Neural crest cell (in vitro differentiated cells): Measurements from ENCODE around the gene OSBPL8. TPM values are rescaled to one million over a fixed set of nuclear protein-coding genes. Genes with fewer than 3 reads are reported as not detected.
"Not testable (repeated sequence)": the region's sequence is repeated elsewhere in the genome, so short reads cannot be mapped to it uniquely, and the experiment has no call there.

Source experiments
- DNase-seq: peaks from one replicate; pipeline ENCODE4 v3.0.0; 2021; ENCODE audit warnings: low read depth, mixed read lengths, low spot score
- H3K27ac Mint-ChIP-seq: one replicate; pipeline ENCODE4 v1.8.0; 2021; ENCODE audit warnings: mild to moderate bottlenecking, mixed read lengths; ENCODE audit not compliant: unreplicated experiment
- H3K27me3 Mint-ChIP-seq: 2 replicates; pipeline ENCODE4 v1.8.0; 2021; ENCODE audit warnings: low read depth, mild to moderate bottlenecking, mixed read lengths
- H3K36me3 Mint-ChIP-seq: 2 replicates; pipeline ENCODE4 v1.8.0; 2021; ENCODE audit warnings: low read depth, mild to moderate bottlenecking, mixed read lengths
- H3K4me1 Mint-ChIP-seq: 2 replicates; pipeline ENCODE4 v1.8.0; 2021; ENCODE audit warnings: mixed read lengths
- H3K4me3 Mint-ChIP-seq: one replicate; pipeline ENCODE4 v1.8.0; 2021; ENCODE audit warnings: mild to moderate bottlenecking, mixed read lengths
- H3K9me3 Mint-ChIP-seq: 2 replicates; pipeline ENCODE4 v1.8.0; 2021; ENCODE audit warnings: mixed read lengths
- total RNA-seq: library from RNA; stranded (reverse); gene quantifications from 2 replicates; pipeline ENCODE4 v1.2.1, GENCODE V29; 2021
- TF ChIP-seq, protein P1 (sequence below): fragments of 200-600 bp; sonication (generic); conservative IDR thresholded peaks from 2 replicates; pipeline ENCODE4 v1.5.0; 2021; ENCODE audit warnings: antibody characterized with exemption, mild to moderate bottlenecking

OSBPL8 gene
- total RNA-seq, 1 donor from 2014 or later = 75.8 TPM

DNA sequence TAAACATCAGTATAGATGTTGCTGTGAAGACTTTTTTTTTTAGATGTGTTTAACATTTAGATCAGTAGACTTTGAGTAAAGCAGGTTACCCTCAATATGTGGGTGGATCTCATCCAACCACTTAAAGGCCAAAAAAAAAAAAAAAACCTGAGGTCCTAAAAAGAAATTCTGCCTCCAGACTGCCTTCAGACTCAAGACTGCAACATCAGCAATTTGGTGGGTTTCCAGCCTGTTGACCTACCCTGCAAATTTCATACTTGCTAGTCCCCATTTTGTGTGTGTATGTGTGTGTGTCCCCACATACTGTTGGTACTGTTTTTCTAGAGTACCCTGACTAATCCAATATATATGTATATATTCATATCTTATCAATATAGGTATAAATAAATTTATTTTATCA, 55.6 kb downstream of the OSBPL8 start:
- Mint-ChIP-seq H3K4me1 (no peaks in the 10 kb centered on the region), H3K27ac (no peak overlapping the region), H3K36me3 (peaks cover 12% of the 10 kb centered on the region)

DNA sequence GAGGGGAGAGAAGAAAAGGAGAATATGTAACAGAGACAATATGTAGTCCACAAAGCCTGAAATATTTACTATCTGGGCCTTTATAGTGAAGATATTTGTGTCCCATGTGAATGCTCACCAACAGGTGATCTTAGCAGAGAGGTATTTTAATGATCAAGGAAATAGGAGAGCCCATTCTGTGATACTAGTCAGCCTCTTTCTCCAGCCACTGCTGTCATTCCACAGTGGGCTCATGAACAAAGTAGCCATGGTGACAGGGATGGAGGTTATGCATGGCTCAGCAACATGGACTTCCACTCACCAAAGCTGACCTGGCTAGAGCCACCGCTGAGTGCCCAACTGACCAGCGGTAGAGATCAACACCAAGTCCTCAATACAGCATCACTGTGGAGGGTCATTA, 58.2 kb downstream of the OSBPL8 start:
- TF ChIP-seq, protein P1, sequence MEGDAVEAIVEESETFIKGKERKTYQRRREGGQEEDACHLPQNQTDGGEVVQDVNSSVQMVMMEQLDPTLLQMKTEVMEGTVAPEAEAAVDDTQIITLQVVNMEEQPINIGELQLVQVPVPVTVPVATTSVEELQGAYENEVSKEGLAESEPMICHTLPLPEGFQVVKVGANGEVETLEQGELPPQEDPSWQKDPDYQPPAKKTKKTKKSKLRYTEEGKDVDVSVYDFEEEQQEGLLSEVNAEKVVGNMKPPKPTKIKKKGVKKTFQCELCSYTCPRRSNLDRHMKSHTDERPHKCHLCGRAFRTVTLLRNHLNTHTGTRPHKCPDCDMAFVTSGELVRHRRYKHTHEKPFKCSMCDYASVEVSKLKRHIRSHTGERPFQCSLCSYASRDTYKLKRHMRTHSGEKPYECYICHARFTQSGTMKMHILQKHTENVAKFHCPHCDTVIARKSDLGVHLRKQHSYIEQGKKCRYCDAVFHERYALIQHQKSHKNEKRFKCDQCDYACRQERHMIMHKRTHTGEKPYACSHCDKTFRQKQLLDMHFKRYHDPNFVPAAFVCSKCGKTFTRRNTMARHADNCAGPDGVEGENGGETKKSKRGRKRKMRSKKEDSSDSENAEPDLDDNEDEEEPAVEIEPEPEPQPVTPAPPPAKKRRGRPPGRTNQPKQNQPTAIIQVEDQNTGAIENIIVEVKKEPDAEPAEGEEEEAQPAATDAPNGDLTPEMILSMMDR = no peak
- H3K27ac Mint-ChIP-seq = no peak overlapping the region
- DNase-seq = no peak
- H3K9me3 Mint-ChIP-seq = no peaks in the 10 kb centered on the region
- no peaks in the 10 kb centered on the region for H3K27me3 Mint-ChIP-seq
- H3K4me1 Mint-ChIP-seq = no peaks in the 10 kb centered on the region
- H3K36me3 Mint-ChIP-seq = peaks cover 15% of the 10 kb centered on the region
- no peak overlapping the region for H3K4me3 Mint-ChIP-seq

More for the DNA sequence above, 55.6 kb downstream of the OSBPL8 start:
- H3K27me3 Mint-ChIP-seq = no peaks in the 10 kb centered on the region
- DNase-seq = no peak
- TF ChIP-seq, protein P1 = no peak
- no peak overlapping the region for H3K4me3 Mint-ChIP-seq
- no peaks in the 10 kb centered on the region for H3K9me3 Mint-ChIP-seq

DNA sequence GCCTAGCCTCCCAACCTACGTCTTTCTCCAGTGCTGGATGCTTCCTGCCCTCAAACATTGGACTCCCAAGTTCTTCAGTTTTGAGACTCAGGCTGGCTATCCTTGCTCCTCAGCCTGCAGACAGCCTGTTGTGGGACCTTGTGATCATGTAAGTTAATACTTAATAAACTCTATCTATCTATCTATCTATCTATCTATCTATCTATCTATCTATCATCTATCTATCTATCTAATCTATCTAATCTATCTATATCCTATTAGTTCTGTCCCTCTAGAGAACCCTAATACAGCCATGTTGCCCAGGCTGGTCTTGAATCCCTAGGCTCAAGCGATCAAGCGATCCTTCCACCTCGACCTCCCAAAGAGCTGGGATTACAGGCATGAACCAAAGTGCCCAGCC, 60.4 kb downstream of the OSBPL8 start:
- H3K4me1 Mint-ChIP-seq, DNase-seq, H3K27me3 Mint-ChIP-seq, H3K4me3 Mint-ChIP-seq, H3K9me3 Mint-ChIP-seq, H3K27ac Mint-ChIP-seq: not testable (repeated sequence)
- peaks cover 19% of the 10 kb centered on the region for H3K36me3 Mint-ChIP-seq

DNA sequence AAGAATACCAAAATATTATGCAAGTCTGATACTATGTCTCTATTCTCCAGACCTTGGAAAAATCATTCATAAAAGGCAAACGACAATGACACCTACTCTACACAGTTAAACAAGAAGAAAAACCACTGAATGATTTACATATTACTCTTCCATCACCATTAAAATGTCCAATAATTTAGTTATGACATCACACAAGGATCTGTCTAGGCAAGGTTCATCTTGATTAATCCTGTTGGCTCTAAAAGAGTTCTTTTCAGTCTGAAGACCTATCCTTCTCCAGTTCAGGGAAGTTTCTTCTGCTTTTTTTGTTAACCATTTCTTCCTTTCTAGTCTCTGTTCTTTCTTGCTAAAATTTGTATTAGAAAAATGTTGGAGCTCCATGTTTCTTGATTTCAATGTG, 64.0 kb downstream of the OSBPL8 start:
- DNase-seq = no peak
- Mint-ChIP-seq H3K9me3 (peaks cover 10% of the 10 kb centered on the region), H3K36me3 (peaks cover 21% of the 10 kb centered on the region), H3K4me3 (no peak overlapping the region), H3K27ac (no peak overlapping the region), H3K27me3 (no peaks in the 10 kb centered on the region), H3K4me1 (no peaks in the 10 kb centered on the region)
- TF ChIP-seq, protein P1 = no peak

DNA sequence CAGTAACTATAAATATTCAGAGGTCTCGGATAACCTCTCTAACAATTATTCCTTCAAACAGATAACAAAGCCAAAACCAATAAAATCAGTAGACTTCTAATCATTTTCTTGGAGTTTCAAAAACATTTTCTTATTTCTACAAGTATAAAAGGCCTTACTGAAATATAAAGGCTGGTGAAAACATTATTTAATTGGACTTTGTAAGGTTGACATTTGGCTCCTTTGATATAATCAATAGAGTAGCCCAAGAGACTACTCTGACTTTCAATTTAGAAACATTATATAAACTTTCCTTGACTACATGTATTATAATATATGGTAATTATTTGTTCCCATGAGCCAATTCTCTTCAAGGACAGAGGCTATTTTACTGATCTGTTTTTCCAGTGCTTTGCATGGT, 68.3 kb downstream of the OSBPL8 start:
- H3K4me1 Mint-ChIP-seq = no peaks in the 10 kb centered on the region
- TF ChIP-seq, protein P1 = no peak
- no peak overlapping the region for H3K27ac Mint-ChIP-seq
- DNase-seq = no peak
- H3K9me3 Mint-ChIP-seq = peaks cover 10% of the 10 kb centered on the region
- H3K27me3 Mint-ChIP-seq = no peaks in the 10 kb centered on the region
- H3K36me3 Mint-ChIP-seq = peaks cover 29% of the 10 kb centered on the region
- no peak overlapping the region for H3K4me3 Mint-ChIP-seq

DNA sequence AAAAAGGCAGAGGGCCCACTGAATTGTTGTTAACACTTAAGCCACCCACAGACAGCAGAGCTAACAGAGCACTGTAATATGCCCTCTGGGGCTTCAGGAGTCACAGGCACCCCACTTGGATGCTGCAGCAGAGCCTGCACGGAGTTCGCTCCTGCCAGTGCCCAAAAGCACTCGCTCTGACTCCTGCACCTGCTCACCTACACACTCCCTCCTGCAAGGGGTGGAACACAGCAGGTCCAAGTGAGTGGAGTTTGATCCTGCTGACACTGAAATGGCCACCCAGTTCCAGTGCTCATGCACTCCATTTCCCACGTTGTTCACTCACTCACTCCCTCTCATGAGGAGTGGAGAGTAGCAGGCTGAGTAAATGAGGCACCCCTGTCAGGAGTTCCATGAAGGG, 68.8 kb downstream of the OSBPL8 start:
- Mint-ChIP-seq H3K4me1 (no peaks in the 10 kb centered on the region), H3K27me3 (no peaks in the 10 kb centered on the region), H3K36me3 (peaks cover 29% of the 10 kb centered on the region), H3K4me3 (no peak overlapping the region), H3K27ac (no peak overlapping the region), H3K9me3 (peaks cover 10% of the 10 kb centered on the region)
- TF ChIP-seq, protein P1 = no peak
- no peak for DNase-seq
